Activated naive CD8-positive, alpha-beta T cell treated with anti-CD3 and anti-CD28 coated beads for 36 hours (primary cell): ENCODE measurements around the gene COL4A2. TPM values are rescaled to one million over a fixed set of nuclear protein-coding genes. Genes with fewer than 3 reads are reported as not detected.

Experiments
- DNase-seq: peaks from one replicate; pipeline ENCODE4 v3.0.0; 2021
- H3K27ac Mint-ChIP-seq: one replicate; pipeline ENCODE4 v1.8.0; 2022; ENCODE audit warnings: mild to moderate bottlenecking, moderate library complexity, mixed read lengths
- H3K27me3 Mint-ChIP-seq: one replicate; pipeline ENCODE4 v1.8.0; 2022; ENCODE audit warnings: mild to moderate bottlenecking, mixed read lengths
- H3K36me3 Mint-ChIP-seq: one replicate; pipeline ENCODE4 v1.8.0; 2021; ENCODE audit warnings: mild to moderate bottlenecking, mixed read lengths
- H3K4me1 Mint-ChIP-seq: one replicate; pipeline ENCODE4 v1.8.0; 2021; ENCODE audit warnings: mixed read lengths
- H3K4me3 Mint-ChIP-seq: one replicate; pipeline ENCODE4 v1.8.0; 2022; ENCODE audit warnings: mild to moderate bottlenecking, moderate library complexity, mixed read lengths
- H3K9me3 Mint-ChIP-seq: one replicate; pipeline ENCODE4 v1.8.0; 2022; ENCODE audit warnings: mixed read lengths
- total RNA-seq, 2 experiments: library from RNA; stranded (reverse); gene quantifications; one replicate each; pipeline ENCODE4 v1.2.3, GENCODE V29; 2021

The COL4A2 gene
- total RNA-seq, 2 experiments from 2014 or later: not detected

- Mint-ChIP-seq H3K9me3 (peaks cover 5% of the 10 kb centered on the region), H3K4me3 (no peak overlapping the region), H3K27me3 (peaks cover 34% of the 10 kb centered on the region), H3K27ac (no peak overlapping the region), H3K4me1 (peaks cover 3% of the 10 kb centered on the region), H3K36me3 (no peaks in the 10 kb centered on the region)
- no peak for DNase-seq
Observed at GRCh38 chr13:110280231-110280813, 26.8 kb upstream of the COL4A2 start.

GRCh38 chr13:110280985-110281688 is 25.9 kb upstream of the COL4A2 start:
- Mint-ChIP-seq H3K4me1 (peaks cover 3% of the 10 kb centered on the region), H3K27me3 (peaks cover 41% of the 10 kb centered on the region), H3K36me3 (no peaks in the 10 kb centered on the region), H3K4me3 (no peak overlapping the region), H3K27ac (no peak overlapping the region), H3K9me3 (peaks cover 5% of the 10 kb centered on the region)
- no peak for DNase-seq

- peaks cover 44% of the 10 kb centered on the region for H3K27me3 Mint-ChIP-seq
- no peaks in the 10 kb centered on the region for H3K36me3 Mint-ChIP-seq
- no peak for DNase-seq
- peaks cover 5% of the 10 kb centered on the region for H3K9me3 Mint-ChIP-seq
- H3K27ac Mint-ChIP-seq: no peak overlapping the region
- no peak overlapping the region for H3K4me3 Mint-ChIP-seq
- H3K4me1 Mint-ChIP-seq: peaks cover 3% of the 10 kb centered on the region
Observed at GRCh38 chr13:110281736-110282135, 25.3 kb upstream of the COL4A2 start.

GRCh38 chr13:110282316-110282841 is 24.7 kb upstream of the COL4A2 start:
- Mint-ChIP-seq H3K36me3 (no peaks in the 10 kb centered on the region), H3K27me3 (peaks cover 48% of the 10 kb centered on the region), H3K4me1 (peaks cover 3% of the 10 kb centered on the region), H3K4me3 (no peak overlapping the region), H3K27ac (no peak overlapping the region), H3K9me3 (peaks cover 5% of the 10 kb centered on the region)
- DNase-seq: no peak

GRCh38 chr13:110283736-110284517 is 23.2 kb upstream of the COL4A2 start:
- DNase-seq: no peak
- Mint-ChIP-seq H3K9me3 (peaks cover 5% of the 10 kb centered on the region), H3K36me3 (no peaks in the 10 kb centered on the region), H3K27me3 (peaks cover 46% of the 10 kb centered on the region), H3K4me1 (peaks cover 3% of the 10 kb centered on the region), H3K27ac (no peak overlapping the region), H3K4me3 (no peak overlapping the region)

GRCh38 chr13:110284779-110285484 is 22.2 kb upstream of the COL4A2 start:
- Mint-ChIP-seq H3K27me3 (peaks cover 42% of the 10 kb centered on the region), H3K9me3 (peaks cover 5% of the 10 kb centered on the region), H3K36me3 (no peaks in the 10 kb centered on the region), H3K4me3 (no peak overlapping the region), H3K27ac (no peak overlapping the region), H3K4me1 (peaks cover 3% of the 10 kb centered on the region)
- DNase-seq: no peak

GRCh38 chr13:110285991-110286832 is 20.9 kb upstream of the COL4A2 start:
- Mint-ChIP-seq H3K27me3 (peaks cover 39% of the 10 kb centered on the region), H3K4me1 (no peaks in the 10 kb centered on the region), H3K27ac (no peak overlapping the region), H3K4me3 (no peak overlapping the region), H3K9me3 (peaks cover 5% of the 10 kb centered on the region), H3K36me3 (no peaks in the 10 kb centered on the region)
- DNase-seq: no peak

- H3K27me3 Mint-ChIP-seq: peaks cover 38% of the 10 kb centered on the region
- no peaks in the 10 kb centered on the region for H3K36me3 Mint-ChIP-seq
- no peak overlapping the region for H3K27ac Mint-ChIP-seq
- no peaks in the 10 kb centered on the region for H3K9me3 Mint-ChIP-seq
- no peak overlapping the region for H3K4me3 Mint-ChIP-seq
- H3K4me1 Mint-ChIP-seq: no peaks in the 10 kb centered on the region
- no peak for DNase-seq
Observed at GRCh38 chr13:110286833-110287819, 20.0 kb upstream of the COL4A2 start.

GRCh38 chr13:110289174-110289573 is 17.9 kb upstream of the COL4A2 start:
- no peak for DNase-seq
- Mint-ChIP-seq H3K4me3 (no peak overlapping the region), H3K27ac (no peak overlapping the region), H3K27me3 (peaks cover 37% of the 10 kb centered on the region), H3K9me3 (no peaks in the 10 kb centered on the region), H3K4me1 (no peaks in the 10 kb centered on the region), H3K36me3 (no peaks in the 10 kb centered on the region)

- Mint-ChIP-seq H3K4me1 (no peaks in the 10 kb centered on the region), H3K4me3 (no peak overlapping the region), H3K9me3 (no peaks in the 10 kb centered on the region), H3K27me3 (peaks cover 35% of the 10 kb centered on the region), H3K27ac (no peak overlapping the region), H3K36me3 (no peaks in the 10 kb centered on the region)
- DNase-seq: no peak
Observed at GRCh38 chr13:110289661-110290060, 17.4 kb upstream of the COL4A2 start.

- H3K27me3 Mint-ChIP-seq: peaks cover 36% of the 10 kb centered on the region
- no peaks in the 10 kb centered on the region for H3K9me3 Mint-ChIP-seq
- H3K4me3 Mint-ChIP-seq: no peak overlapping the region
- no peaks in the 10 kb centered on the region for H3K36me3 Mint-ChIP-seq
- no peak overlapping the region for H3K27ac Mint-ChIP-seq
- H3K4me1 Mint-ChIP-seq: no peaks in the 10 kb centered on the region
- DNase-seq: no peak
Observed at GRCh38 chr13:110290153-110290552, 16.9 kb upstream of the COL4A2 start.

- Mint-ChIP-seq H3K4me1 (no peaks in the 10 kb centered on the region), H3K36me3 (no peaks in the 10 kb centered on the region), H3K27me3 (peaks cover 38% of the 10 kb centered on the region), H3K4me3 (no peak overlapping the region), H3K9me3 (no peaks in the 10 kb centered on the region), H3K27ac (no peak overlapping the region)
- DNase-seq: no peak
Observed at GRCh38 chr13:110290826-110291225, 16.3 kb upstream of the COL4A2 start.

- Mint-ChIP-seq H3K4me1 (no peaks in the 10 kb centered on the region), H3K27me3 (peaks cover 38% of the 10 kb centered on the region), H3K27ac (no peak overlapping the region), H3K36me3 (no peaks in the 10 kb centered on the region), H3K9me3 (no peaks in the 10 kb centered on the region), H3K4me3 (no peak overlapping the region)
- no peak for DNase-seq
Observed at GRCh38 chr13:110291286-110291685, 15.8 kb upstream of the COL4A2 start.
